GM12873 (cell line): ENCODE measurements around the gene ALG9.

Source experiments
- TF ChIP-seq, protein P1 (sequence below): IDR thresholded peaks from 2 replicates; pipeline ENCODE4 v1.5.1; 2012; ENCODE audit warnings: low read depth, mild to moderate bottlenecking, moderate library complexity, low read length, control low read depth; ENCODE audit not compliant: insufficient read depth; ENCODE audit errors: missing control alignments

Gene ALG9

DNA sequence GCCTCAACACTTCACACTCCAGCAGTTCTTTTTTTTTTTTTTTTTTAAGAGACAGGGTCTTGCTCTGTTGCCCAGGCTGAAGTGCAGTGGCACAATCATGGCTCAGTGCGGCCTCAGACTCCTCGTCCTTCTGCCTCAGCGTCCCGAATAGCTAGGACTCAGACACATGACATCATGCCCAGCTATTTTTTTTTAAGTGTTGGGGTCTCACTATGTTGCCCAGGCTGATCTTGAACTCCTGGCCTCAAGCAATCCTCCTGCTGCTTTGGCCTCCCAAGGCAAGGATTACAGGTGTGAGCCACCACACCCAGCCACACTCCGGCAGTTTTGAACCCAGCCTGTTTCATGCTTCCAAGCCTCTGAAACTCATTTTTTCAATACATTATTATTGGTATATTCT is 108.9 kb downstream of the ALG9 start:
- TF ChIP-seq, protein P1, sequence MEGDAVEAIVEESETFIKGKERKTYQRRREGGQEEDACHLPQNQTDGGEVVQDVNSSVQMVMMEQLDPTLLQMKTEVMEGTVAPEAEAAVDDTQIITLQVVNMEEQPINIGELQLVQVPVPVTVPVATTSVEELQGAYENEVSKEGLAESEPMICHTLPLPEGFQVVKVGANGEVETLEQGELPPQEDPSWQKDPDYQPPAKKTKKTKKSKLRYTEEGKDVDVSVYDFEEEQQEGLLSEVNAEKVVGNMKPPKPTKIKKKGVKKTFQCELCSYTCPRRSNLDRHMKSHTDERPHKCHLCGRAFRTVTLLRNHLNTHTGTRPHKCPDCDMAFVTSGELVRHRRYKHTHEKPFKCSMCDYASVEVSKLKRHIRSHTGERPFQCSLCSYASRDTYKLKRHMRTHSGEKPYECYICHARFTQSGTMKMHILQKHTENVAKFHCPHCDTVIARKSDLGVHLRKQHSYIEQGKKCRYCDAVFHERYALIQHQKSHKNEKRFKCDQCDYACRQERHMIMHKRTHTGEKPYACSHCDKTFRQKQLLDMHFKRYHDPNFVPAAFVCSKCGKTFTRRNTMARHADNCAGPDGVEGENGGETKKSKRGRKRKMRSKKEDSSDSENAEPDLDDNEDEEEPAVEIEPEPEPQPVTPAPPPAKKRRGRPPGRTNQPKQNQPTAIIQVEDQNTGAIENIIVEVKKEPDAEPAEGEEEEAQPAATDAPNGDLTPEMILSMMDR, result no peak

DNA sequence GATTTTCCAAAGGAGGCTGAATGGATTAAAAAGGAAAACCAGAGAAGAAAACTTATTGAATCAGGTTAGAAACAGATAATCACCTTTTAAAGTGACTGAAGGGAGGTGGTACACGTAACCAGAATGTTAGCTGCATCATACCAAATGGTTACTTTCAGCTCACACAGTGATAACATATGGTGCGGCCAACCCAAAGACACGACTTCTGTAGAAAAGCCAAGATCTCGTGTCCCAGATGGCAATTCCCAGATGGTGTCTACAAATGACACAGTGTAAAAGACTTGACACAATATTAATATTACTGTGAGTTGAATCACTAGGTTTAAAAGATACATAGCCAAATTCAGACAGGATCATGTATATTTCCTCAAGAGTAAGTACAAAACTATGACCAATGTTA is 110.3 kb downstream of the ALG9 start:
- TF ChIP-seq, protein P1, result no peak

- TF ChIP-seq, protein P1, result no peak
Measured at GRCh38 chr11:111759778-111760407, 111.5 kb downstream of the ALG9 start.

- TF ChIP-seq, protein P1, result no peak
Measured at GRCh38 chr11:111759376-111759775, 112.0 kb downstream of the ALG9 start.

DNA sequence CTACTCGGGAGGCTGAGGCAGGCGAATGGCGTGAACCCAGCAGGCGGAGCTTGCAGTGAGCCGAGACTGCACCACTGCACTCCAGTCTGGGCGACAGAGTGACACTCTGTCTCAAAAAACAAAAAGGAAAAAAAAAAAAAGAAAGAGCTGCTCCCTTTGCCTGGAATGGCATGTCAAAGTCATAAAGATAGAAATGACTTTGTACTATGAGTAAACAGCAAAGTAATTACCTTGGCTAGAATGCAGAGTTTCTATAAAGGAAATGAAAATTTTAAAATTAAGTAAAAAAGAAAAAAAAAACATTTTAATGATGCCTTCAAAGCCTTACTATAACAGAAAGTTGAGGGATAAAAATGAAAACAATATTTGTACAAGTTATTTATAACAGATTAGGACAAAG is 115.3 kb downstream of the ALG9 start:
- TF ChIP-seq, protein P1, result no peak

DNA sequence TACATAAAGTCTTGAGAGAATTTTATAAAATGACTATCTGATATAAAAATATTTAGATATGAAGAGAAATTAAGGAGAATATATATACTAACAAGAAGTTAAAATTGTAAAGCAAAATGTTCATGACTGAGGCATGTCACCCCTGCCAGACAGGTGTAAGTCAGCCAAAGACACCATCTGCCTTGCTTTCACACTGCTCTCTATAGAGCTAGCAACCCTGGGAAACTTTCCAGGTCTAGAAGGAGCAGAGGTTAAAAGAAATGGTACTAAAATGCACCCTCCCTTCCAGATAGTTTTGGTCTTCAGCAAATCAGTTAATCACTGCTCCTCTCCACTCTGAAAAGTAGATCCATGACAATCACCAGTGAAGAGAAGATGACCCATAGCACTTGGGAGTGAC is 121.7 kb downstream of the ALG9 start:
- TF ChIP-seq, protein P1, result no peak

- TF ChIP-seq, protein P1, result no peak
Measured at GRCh38 chr11:111748035-111748804, 123.2 kb downstream of the ALG9 start.
